ENCODE data around the gene SHROOM2. TPM values are rescaled to one million over a fixed set of nuclear protein-coding genes. Genes with fewer than 3 reads are reported as not detected.

SHROOM2 gene
- polyA plus RNA-seq, 1 experiment, result 1.1 TPM

DNA sequence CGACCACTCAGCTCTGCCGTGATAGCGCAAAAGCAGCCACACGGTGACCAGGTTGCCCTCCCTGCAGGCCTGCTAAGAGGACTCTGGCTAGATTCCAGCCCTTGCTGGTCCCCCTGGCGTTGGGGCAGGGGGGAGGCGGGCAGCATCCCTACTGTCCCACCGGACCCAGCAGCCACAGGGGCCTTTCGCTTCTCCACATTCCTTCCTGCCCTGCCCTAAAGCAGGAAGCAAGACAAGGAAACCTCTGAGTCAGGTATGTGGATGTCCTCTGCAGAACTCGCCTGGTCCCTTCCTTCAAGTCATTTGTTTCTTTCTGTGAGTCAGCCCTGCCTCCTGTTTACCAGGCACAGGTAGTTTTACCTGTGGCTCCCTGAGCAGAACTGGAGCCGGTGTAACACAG is 120.7 kb downstream of the SHROOM2 start:
- TF ChIP-seq, protein P1, sequence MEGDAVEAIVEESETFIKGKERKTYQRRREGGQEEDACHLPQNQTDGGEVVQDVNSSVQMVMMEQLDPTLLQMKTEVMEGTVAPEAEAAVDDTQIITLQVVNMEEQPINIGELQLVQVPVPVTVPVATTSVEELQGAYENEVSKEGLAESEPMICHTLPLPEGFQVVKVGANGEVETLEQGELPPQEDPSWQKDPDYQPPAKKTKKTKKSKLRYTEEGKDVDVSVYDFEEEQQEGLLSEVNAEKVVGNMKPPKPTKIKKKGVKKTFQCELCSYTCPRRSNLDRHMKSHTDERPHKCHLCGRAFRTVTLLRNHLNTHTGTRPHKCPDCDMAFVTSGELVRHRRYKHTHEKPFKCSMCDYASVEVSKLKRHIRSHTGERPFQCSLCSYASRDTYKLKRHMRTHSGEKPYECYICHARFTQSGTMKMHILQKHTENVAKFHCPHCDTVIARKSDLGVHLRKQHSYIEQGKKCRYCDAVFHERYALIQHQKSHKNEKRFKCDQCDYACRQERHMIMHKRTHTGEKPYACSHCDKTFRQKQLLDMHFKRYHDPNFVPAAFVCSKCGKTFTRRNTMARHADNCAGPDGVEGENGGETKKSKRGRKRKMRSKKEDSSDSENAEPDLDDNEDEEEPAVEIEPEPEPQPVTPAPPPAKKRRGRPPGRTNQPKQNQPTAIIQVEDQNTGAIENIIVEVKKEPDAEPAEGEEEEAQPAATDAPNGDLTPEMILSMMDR (IDR thresholded peaks at IDR 0.05; ENCODE audit: insufficient read depth, low read depth, low read length), result no peak
- no peaks in the 10 kb centered on the region for H3K27me3 ChIP-seq (ENCODE audit: control insufficient read depth, insufficient read depth, low read length)
- no peak for DNase-seq (ENCODE audit: low read depth)
- CTCF ChIA-PET, result no interaction called here
- POLR2A ChIA-PET, result no interaction called here
- H3K4me3 ChIP-seq (ENCODE audit: low read depth, low read length), result no peak overlapping the region
- no peaks in the 10 kb centered on the region for H3K36me3 ChIP-seq (ENCODE audit: control insufficient read depth, insufficient read depth, low read length)

DNA sequence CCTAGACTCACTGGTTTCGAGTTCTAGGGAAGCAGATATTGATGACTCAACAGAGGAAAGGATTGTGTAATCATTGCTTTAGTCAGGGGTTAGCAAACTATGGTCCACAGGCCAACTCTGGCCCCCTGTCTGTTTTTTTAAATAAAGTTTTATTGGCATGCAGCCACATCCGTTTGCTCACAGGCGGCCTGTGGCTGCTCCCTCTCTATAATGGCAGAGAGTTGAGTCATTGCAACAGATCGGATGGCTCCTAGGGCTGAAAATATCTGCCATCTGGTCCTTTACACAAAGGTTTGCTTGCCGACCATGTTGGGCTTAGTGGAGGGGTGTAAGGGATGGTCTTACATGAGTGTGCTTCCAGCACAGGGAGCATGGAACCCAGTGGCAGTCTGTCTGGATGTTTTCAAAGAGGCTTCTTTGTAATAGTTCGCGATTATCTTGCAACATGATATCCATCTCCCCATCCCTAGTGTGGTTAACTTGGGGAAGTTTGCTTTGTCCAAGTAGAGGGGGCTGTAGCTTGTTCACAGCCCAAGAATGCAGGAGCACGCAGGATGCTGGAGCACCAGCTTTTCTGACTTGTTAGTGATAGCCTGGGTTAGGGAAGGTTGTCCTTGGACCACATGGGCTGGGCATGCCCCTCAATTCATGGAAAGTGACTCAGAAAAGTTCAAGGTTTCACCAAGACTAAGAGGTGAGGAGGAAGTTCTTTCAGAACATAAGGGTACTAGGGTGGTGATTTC is 121.6 kb downstream of the SHROOM2 start:
- H3K4me3 ChIP-seq (ENCODE audit: low read depth, low read length), result no peak overlapping the region
- TF ChIP-seq, protein P1 (IDR thresholded peaks at IDR 0.05; ENCODE audit: insufficient read depth, low read depth, low read length), result no peak
- no peaks in the 10 kb centered on the region for H3K27me3 ChIP-seq (ENCODE audit: control insufficient read depth, insufficient read depth, low read length)
- ChIA-PET CTCF (no interaction called here), POLR2A (no interaction called here)
- no peaks in the 10 kb centered on the region for H3K36me3 ChIP-seq (ENCODE audit: control insufficient read depth, insufficient read depth, low read length)
- no peak for DNase-seq (ENCODE audit: low read depth)

DNA sequence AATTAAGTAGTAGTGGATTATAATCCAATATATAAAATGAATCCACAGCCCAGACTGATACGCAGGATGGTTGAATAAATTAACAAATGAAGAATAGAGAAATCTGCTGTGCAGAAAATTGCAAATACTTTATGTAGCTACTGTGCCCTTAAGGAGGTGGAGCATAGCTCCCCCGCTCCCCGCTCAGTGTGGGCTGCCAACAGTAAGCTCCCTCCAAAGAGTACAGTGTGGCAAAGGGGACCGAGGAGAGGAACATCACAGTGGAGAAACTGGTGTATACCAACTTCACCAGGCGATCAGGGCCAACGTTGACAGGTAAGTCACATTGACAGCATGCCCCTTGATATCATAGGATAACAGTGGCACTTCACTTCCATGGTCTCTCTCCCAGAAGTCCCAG is 123.0 kb downstream of the SHROOM2 start:
- TF ChIP-seq, protein P1 (IDR thresholded peaks at IDR 0.05; ENCODE audit: insufficient read depth, low read depth, low read length), result no peak
- no peak for DNase-seq (ENCODE audit: low read depth)
- no peak overlapping the region for H3K4me3 ChIP-seq (ENCODE audit: low read depth, low read length)
- ChIA-PET POLR2A (no interaction called here), CTCF (no interaction called here)
- H3K27me3 ChIP-seq (ENCODE audit: control insufficient read depth, insufficient read depth, low read length), result no peaks in the 10 kb centered on the region
- H3K36me3 ChIP-seq (ENCODE audit: control insufficient read depth, insufficient read depth, low read length), result no peaks in the 10 kb centered on the region

DNA sequence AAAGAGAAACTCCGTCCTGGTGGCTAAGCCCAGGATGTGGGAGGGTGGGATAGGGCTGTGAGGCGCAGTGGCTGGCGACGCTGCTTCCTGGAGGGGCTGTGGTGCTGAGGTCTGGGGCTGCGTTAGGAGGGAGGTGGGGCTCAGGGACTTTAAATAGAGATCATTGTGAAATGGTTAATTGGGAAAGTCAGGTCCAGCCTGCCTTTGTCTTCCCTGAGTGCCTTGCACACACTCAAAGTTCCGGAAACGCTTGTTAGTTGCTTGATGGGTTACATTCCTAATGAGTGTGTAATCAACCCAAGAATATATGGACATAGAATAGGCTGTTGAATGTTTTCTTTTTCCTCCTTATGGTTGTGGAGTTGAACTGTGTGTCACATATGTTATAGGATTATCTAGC is 125.3 kb downstream of the SHROOM2 start:
- ChIA-PET CTCF (no interaction called here), POLR2A (no interaction called here)
- no peak for DNase-seq (ENCODE audit: low read depth)
- Histone ChIP-seq H3K4me3 (ENCODE audit: low read depth, low read length) (no peak overlapping the region), H3K27me3 (ENCODE audit: control insufficient read depth, insufficient read depth, low read length) (no peaks in the 10 kb centered on the region), H3K36me3 (ENCODE audit: control insufficient read depth, insufficient read depth, low read length) (no peaks in the 10 kb centered on the region)
- TF ChIP-seq, protein P1 (IDR thresholded peaks at IDR 0.05; ENCODE audit: insufficient read depth, low read depth, low read length), result no peak

DNA sequence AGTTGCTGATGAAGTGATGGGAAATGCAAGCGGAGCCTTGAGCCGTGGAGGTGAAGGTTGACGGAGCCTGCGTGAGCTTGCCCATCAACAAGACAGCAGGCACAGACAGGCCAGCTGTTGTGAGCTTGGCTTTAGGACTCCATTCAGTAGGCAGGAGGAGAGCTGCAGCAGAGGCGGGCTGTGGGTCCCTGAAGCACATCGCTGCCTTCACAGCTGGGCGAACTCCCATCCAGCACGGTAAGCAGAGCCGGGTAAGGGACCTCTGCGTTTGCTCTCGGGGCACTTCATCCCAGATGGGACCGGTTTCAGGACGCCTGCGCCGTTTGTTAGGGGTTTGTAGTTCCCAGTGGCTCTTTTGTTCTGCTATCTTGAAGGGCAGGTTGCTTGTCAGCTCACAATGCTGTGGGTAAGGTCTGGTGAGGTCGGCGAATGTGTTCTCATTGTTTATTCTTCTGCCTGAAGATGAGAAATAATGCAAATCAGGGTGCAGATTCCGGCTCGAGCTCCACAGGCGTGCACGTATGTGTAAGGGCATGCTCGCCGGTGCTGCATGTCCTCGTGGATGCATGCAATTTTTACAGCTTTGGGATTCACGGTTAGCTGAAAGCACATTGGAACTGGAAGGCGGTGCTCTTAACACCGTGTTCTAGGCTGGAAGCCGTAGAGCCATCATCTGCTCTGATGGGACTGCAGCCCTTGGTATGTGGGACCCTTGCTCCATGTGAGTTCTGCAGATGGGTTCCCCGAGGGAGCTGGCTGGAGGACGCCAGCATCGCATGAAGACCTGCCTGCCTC is 126.3 kb downstream of the SHROOM2 start:
- DNase-seq (ENCODE audit: low read depth), result no peak
- POLR2A ChIA-PET, result no interaction called here

More for the DNA sequence above, 126.3 kb downstream of the SHROOM2 start:
- CTCF ChIA-PET, result no interaction called here
- Histone ChIP-seq H3K36me3 (ENCODE audit: control insufficient read depth, insufficient read depth, low read length) (no peaks in the 10 kb centered on the region), H3K4me3 (ENCODE audit: low read depth, low read length) (no peak overlapping the region), H3K27me3 (ENCODE audit: control insufficient read depth, insufficient read depth, low read length) (no peaks in the 10 kb centered on the region)
- TF ChIP-seq, protein P1 (IDR thresholded peaks at IDR 0.05; ENCODE audit: insufficient read depth, low read depth, low read length), result no peak
